Endometrial microvascular endothelial cells (primary cell): ENCODE measurements around the gene NPY1R. TPM values are rescaled to one million over a fixed set of nuclear protein-coding genes. Genes with fewer than 3 reads are reported as not detected.

Experiments
- in situ Hi-C: cut with HindIII; loops from 2 replicates; pipeline ENCODE4 v1.10.0; 2017; ENCODE audit warnings: low sequenced_read_pairs, low pct_unique_long_range_greater_than_20kb; ENCODE audit errors: inconsistent ontology term
- total RNA-seq: library from RNA; depleted of rRNA; stranded (reverse); fragments of >200 nt; gene quantifications from one replicate; pipeline ENCODE4 v1.2.3, GENCODE V29; 2015; ENCODE audit errors: inconsistent ontology term

NPY1R gene
- not detected for total RNA-seq

DNA sequence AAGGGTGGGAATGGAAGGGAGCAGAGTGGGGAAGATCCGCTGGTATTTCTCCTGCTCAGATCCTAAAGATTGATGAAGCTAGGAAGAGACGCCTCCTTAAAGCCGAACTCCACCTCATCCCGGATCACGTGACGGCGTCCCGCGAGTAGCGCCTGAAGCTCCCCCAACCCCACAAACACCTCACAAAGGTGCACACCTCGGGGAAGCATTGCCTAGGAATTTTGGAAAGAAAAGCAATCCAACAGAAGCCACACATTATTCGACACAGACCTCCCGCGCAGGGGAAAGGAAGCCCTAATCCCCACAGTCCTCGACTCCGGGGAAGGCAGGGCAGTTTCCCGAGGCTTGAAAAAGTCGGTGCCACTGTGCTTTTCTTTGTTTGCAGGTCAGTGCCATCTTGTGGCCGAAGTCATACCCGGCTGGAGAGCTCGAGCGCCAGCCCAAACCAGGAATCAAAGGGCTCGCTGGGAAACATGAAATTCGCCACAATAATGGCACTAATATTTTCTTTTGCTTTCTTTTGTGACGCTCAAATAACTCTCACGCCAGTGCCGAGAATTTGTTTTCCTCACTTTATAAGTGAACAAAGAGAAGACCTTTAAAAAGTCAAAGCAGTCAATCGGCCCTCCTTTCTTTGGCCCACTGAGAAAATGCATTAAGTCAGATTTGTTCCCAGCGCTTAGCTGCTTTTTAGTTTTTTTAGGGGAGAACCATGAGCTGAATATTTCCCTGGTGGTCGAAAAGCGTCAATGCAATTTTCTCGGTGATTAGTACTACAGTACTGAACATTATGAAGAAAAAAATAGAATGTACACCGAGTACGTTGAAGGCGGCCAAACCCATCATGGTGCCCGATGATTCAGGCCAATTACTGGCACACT is at the start of gene NPY1R:
TSS of gene NPY1R (minus strand) at position 71 of the 881 bp plus-strand sequence. CDS start 6,042 bp downstream, outside the sequence.
- in situ Hi-C loops = no loop called here

DNA sequence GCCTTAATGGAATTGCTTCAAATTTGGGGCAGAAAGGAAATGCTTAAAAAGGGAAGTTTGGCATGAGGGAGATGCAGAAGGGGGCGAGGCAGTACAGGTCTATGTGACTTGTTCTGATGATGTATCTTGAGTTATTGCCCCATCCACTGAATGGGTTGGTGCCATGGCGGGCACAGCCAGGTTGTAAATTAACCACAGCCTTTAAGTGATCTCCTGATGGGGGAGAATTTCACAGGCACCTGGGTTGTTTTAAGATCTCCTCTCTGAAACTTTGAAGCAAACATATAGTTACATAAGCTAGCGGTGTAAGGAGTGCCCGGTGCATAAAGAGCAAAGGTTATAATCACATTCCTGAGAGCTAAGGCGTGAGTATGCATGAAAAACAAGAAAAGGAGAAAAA is 48.3 kb upstream of the NPY1R start:
- in situ Hi-C loops = no loop called here

DNA sequence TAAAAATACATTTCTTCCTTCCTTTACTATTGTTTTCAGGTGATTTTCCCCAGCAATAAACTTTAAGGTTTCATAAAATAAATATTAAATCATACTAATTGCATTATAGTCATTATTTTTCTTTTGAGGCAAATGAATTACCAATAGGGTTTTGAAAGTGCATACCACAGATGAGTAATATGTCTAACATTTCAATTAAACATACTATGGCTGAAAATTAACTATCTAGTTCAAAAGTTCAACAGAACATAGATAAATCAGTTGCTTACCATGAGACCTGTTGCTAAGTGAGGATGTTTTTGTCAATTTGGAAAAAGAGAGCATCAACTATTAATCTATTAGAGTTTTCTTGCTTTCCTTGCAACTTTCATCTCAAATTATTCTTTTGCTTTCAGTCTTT is 46.3 kb upstream of the NPY1R start:
- in situ Hi-C loops = no loop called here

DNA sequence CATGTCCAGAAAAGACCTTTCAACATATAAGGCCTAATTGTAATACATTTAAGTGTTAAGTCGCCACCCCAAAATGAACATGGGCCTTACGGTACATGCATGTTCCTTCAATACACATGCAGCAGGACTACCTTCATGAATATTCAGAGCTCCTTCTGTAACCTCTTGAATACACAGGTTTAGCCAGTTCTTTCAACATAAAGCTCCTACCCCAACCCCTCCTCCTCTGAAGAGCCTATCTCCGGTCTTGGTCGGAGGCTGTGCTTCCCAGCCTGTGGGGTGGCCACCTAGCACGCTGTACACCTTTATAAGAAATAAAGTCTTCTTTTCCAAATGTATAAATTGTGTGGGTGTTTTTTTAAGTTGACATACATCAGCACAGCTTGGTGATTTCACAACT is 39.6 kb upstream of the NPY1R start:
- in situ Hi-C loops = no loop called here

DNA sequence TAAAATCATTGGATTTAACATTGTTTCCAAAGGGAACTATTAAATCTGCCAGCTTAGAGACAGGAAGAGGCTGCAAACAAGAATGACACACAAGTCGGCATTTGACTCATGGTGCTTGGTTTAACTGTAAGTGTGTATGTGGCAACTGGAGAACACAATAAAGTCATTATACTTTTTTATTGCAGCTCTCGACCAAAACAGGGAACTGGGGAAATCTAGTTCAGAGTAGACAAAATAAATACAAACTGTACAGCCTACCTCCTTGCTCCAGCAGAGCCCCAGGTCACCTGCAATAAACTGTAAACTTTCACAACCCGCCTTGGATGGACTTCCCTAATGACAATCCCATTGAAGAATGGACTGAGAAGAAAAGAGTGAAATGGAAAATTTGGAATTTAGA is 35.3 kb upstream of the NPY1R start:
- in situ Hi-C loops = no loop called here

DNA sequence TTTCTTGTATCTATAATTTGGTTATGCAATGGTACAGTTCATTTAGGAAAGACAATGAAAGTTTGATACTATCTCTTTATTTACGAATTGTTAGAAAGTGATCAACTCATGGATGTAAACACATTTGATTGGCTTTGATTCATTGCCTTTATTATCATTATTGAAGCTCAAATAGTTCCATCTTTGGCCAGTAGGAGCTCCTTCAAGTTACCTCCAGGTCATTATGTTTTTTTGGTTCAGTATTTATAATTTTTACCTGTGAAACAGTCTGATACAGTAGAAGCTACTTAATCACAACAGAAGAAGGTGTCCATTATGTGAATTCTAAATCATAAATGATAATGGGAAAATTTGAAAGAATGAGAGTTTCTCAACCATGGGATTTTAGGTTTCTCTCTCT is 23.7 kb upstream of the NPY1R start:
- in situ Hi-C loops = no loop called here

DNA sequence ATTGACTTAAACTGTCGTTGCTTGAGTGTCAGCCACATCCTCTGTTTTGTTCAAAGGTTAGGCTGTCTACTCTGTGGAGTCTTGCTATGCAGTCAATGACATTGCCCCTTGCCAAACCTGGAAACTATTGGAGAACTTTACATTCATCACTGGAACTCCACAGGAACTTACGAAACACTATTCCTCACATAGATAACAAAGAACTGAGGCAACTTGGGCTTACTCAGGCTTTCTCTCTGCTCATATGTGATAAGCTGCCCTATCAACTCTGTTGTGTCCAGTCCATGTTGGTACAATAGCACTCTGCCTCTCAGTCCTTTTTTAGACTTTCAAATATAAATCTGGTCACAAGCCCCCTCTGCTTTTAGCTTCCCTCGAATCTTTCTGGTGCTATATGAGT is 20.7 kb upstream of the NPY1R start:
- in situ Hi-C loops = no loop called here

DNA sequence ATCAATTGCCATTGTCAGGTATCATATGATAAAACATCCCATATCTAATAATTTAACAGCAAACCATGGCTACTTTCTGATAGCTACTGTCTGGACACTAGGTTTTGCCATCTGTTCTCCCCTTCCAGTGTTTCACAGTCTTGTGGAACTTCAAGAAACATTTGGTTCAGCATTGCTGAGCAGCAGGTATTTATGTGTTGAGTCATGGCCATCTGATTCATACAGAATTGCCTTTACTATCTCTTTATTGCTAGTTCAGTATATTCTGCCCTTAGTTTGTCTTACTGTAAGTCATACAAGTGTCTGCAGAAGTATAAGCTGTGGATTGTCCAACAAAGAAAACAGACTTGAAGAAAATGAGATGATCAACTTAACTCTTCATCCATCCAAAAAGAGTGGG is 18.3 kb upstream of the NPY1R start:
- in situ Hi-C loops = no loop called here

DNA sequence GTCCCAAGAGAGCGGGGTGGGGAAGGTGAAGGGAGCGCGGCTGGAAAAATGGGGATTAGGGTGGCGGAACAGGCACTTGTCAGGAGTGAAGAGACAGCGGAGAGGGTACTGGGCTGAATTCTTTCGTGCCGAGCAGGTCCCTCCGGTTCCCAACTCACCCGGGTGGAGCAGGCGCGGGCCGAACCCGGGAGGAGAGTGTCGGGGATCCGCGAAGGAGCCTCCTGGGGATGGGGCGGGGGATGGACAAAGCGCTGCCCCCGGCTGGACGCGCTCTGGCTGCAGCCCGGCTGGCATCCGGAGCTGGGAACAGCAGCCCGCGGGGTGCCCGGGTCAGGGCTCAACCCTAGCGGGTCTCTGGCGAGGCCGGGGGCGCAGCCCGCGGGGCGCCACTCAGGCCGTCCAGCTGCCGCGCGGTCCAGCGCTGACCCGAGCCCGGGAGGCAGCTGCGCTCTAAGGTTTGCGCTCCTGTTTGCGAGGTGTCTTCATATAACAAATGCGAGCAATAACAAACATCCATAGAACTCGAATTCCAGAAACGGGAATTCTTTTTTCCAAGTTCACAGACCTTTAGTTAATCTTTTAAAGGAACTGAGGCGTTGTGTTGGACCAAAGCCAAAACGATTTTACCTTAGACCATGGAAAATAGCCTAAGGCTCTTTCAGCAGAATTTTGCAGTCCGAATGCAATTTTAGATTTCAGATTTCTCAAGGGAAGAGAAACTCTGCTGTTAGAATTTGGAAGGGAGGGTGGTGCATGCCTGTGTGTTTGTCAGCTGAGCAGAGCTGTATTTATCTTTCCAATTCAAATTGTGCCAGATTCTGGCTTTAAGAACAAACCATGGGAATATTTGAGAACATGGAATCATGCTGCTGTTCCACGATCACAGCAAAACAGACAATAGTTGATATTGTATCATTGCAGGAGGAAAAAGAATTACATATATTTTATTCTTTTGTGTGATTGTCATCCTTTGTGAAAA is 12.0 kb upstream of the NPY1R start:
- in situ Hi-C loops = no loop called here

DNA sequence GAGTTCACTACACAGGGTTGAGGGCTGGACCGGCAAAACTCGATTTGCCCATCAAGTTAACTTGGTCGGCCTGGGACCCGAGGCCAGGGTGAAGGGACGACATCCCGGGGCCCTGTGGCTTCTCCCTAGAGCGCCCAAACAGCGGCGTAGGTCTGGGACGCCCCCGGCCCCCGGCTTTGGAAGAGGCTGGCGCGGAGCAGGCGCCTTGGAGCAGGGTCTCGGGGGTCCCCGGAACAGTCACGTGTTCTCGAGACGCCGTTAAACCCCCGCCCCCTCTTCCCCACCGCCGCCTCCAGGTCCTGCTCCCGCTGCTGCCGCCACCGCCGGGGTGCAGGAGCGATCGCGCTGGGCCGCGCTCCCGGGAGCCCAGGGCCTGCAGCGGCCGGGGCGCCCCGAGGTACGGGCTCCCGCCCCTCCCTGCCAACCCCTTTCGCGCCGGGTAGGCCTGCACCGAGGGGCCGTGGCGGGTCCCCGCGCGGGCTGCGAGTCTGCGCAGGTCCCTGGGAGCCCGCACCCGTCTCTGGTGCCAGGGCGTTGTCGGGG is 11.3 kb upstream of the NPY1R start, which contains the start of gene NPY5R:
TSS of gene NPY5R (plus strand) at position 289 of the 543 bp plus-strand sequence. CDS start 6,382 bp downstream, outside the sequence.
- in situ Hi-C loops = no loop called here

DNA sequence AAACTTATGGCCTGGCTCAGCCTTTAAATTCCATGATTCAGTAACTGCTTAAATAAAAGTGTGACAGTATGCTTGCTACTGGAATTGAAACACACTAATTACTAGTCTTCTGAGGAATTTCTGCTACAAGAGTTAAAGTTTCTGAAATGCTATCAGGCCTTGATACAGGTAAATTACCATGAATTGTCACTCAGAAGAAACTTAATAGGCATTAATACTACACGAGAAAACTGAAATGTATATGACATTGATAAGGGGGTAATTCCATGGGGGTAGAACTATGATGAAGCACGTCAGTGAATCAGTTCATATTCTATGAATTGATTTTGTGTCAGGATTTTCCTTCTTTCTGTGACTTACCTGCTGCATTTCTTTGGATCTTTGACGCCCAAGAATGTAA is 3.0 kb upstream of the NPY1R start:
- in situ Hi-C loops = no loop called here

DNA sequence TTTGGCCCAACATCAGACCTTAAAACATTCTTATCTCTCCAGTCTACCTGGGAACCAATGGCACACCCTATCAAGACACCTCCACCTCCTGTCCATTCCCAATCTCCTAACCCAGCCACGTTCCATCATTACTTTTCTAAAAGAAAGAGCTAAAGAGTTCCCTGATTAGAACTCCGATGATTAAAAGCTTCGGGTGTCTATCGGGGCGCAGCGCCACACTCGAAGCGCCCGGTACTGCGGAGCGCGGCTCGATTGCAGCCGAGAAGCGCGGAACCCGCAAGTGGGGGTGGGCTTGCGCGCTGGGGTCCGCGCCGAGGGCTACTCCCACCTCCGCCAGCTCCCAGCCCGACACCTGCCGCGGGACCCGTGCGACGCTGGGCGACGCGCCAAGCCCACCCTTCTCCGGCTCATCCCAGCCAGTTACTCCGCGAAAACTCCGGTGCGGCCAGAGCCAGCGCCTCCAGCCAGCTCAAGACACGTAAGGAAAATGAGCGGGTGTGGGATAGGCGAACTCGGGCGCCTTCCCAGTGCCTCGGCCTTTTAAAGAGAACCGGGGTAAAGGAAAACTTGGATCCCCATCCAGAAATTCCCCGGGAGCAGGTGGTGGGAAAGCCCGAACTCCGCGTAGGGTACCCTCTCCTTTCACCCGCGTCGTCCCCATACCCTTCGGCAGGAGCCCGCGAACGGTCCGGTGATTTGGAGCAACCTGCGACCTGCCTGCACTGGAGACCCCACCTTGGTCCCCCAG is 593 bp downstream of the NPY1R start:
- in situ Hi-C loops = no loop called here

DNA sequence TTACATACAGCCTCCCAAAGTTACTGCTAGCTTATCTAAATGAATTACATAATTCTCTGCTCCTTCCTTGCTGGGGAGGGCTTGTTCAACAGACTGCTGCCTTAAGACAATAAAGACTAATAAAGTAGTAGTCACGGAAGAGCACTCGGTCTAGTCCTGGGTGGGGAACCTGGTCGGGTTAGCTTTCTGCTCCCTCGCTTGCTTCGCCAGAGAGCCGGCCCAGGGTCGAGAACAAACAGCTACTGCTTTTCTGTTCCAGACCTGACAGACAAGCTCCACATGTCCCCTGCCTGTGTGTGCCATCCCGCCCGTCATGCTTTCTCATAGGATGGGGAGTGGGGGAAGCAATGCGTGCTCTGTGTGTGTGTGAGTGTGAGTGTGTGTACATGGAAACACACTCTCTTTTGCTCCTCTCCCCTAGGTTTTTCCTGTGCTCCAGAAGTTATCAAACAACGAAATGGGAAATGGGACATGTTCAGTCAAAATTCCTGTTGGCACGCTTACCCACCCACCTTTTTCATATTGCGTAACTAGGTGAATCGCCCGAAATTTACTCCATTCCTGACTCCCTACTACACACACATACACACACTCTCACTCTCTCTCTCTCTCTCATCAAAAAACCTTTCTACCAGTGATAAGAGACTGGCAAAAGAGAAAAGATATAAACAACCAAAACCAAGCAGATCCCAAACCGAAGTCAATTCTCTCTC is 1.3 kb downstream of the NPY1R start:
- in situ Hi-C loops = no loop called here

DNA sequence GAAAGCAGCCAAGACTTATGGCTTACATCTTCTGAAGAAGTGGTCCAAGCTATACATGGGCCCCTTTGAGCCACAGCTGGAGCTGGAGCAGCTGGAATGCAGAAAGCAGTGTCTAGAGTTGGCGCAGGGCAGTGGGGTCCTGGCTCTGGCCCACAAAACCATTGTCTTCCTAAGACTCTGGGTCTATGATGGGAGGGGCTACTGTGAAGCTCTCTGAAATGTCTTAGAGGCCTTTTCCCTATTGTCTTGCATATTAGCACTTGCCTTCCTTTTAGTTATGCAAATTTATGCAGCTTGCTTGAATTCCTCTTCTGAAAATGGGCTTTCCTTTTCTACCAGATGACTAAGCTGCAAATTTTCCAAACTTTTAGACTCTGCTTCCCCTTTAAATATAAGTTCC is 15.3 kb downstream of the NPY1R start:
- in situ Hi-C loops = no loop called here

DNA sequence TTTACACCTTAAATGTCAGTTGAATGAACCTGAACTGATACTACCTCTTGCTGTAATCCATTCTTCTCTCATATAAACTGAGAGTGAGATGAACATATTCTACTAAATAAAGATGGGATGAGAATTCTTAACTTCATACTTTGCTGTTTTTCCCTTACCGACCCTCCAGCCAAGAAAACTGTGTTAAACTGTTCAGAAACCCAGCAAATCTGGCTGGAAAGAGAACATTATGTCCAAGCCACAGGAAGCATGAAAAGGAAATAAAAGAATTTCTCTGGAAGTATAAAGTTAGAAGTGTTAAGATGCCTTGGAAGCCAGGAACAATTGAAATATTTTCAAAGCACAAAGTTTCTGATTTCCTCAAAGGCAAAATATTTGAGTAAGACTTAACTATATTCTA is 22.9 kb downstream of the NPY1R start:
- in situ Hi-C loops = no loop called here

DNA sequence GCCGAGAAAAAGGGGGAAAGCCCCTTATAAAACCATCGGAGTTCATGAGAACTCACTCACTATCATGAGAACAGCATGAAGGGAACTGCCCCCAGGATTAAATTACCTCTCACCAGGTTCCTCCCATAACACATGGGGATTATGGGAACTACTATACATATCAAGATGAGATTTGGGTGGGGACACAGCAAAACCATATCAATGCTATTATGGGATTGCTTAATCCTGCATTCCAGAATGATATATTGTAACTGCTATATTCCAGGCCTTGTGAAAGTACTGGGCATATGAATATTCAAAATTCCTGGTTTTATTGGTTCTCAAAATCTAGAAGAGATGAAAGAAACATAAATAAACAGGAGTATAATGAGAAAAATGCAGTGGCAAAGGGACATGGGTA is 29.3 kb downstream of the NPY1R start:
- in situ Hi-C loops = no loop called here

DNA sequence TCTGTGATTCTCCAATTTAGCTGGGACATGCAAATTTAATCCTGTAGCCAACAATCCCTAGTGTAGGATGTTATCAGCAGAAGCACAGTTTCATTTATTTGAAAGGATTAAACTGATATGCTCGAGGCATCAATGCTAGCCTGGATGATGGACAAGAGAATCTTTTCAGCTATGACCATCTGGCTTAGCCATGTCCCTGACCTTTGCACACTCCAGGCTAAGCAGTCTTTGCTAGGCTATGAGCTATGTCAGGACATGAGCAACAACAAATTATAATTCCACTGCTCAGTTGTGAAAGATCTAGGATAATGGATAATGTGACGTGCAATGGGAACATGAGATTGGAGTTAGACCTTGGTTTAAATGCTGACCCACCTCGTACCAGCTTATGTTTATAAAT is 32.0 kb downstream of the NPY1R start:
- in situ Hi-C loops = no loop called here

DNA sequence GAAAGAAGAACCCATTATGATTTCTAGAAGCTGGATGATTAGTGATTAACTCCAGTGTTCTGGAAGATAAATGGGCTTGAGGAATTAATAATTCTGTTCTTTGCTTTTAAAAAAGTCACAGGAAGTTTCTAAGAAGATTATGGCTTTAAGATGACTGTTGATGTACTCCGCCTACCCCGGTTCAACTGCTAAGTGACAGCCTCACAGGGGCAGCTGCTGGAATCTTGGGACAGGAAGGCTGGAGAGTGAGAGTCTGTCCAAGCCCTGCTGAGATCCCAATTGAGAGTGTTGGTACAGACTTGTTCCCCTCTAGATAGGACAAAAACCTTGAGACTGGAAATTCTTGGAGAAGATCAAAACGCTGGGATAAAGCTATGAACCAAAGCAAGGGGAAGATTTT is 37.3 kb downstream of the NPY1R start:
- in situ Hi-C loops = no loop called here
